NK-92 (cell line): Measurements from ENCODE around the gene TTC7B.

Experiments used
- DNase-seq: peaks from one replicate; lab custom pipeline; 2025; ENCODE audit not compliant: unreplicated experiment; lab: John Stamatoyannopoulos, UW

The TTC7B gene

DNA sequence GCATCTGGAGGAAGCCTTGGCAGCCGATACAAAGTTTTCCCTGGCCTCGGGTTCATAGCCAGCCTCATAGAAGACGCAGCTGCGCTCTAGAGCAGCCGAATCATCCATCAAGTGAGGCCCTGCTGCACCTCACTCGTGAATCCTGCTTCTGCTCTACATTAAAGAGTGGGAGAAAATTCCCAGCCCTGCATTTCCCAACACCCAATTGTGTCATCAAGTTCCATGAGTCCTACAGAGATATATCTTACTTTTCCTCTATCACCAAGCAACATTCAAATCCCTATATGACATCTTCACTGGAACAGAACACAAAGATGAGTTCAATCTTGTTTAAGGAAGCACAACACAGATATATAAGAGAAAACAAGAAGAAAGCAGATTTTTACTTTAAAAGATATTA is 139.3 kb downstream of the TTC7B start:
- DNase-seq: no peak

DNA sequence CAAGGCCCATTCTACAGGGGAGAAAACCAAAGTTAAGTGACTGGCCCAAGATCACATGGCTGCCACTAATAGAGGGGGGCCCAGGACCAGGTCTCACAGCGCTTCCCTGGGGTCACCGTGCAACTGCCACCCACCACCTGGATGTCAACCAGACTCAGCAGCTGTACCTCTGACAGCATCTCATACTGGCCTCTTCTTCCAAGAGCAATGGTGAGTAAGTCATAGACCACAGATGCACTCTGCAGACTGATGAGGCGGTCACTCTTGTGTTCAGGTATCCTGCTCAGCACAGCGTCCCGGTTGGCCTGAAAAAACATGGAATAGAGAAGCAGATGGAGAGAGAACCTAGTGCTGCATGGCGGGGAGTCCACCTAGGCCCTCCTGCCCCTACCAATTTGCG is 139.9 kb downstream of the TTC7B start:
- DNase-seq: no peak

DNA sequence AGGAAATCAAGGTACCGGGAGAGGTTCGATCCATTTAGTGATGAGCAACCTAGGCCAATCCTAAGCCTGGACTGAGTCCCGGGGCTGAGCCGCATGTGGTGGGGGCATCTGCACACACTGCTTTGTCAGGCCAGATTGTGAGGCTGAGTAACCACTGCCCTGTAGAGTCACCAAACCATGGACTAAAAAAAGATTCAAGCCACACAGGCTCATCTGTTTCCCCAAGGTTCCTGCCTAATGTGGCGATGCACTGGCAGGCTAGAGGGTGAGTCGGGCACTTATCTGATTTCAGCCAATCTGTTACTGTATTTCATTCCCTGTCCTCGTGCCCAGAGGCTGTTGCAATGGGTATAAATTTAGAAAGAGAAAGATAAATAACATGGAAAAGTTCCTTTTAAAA is 140.8 kb downstream of the TTC7B start:
- no peak for DNase-seq

DNA sequence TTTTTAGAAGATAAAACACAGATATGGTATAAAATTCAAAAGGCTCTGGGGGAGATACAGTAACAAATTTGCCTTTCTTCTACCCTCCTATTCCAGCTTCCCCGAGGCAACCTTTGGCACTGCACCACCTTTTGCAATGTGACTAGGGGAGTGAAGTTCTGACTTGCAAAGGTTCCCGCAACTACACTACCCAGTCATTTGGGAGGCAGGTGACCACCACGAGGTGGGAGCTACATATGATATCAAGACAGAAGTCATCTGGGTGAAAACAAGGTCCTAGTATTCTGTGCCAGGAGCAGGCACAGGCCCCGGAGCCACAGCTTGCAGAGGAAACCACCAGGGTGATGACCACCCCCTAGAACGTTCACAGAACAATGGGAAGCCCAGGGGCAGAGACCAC is 141.5 kb downstream of the TTC7B start:
- no peak for DNase-seq

DNA sequence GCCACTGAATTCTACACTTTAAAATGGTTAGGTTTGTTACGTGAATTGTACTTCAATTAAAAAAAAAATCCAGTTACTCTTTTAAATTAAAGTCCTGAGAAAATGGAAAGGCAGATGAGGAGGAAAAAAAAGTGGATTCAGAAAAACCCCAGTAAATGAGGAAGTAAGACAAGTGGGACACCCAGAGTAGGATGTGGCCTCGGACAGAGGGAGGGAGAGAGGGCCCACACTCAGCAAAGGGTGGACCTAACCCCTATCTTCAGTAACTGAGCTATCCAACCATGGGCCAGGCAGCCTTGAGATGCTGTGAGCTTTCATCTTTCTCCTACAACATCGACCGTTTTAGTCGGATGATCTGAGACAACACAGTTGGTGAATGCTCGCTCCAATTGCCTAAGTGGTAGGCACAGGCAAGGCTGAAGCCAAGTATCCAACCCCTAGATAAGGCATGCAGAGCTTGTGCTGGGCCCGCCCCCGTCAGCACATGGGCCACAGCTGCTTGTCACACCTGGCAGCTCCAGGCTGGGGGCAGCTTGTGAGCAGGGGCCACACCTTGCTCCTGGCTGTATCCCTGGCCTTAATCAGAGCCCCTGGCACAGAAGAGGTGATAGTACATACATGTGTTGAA is 142.1 kb downstream of the TTC7B start:
- no peak for DNase-seq

DNA sequence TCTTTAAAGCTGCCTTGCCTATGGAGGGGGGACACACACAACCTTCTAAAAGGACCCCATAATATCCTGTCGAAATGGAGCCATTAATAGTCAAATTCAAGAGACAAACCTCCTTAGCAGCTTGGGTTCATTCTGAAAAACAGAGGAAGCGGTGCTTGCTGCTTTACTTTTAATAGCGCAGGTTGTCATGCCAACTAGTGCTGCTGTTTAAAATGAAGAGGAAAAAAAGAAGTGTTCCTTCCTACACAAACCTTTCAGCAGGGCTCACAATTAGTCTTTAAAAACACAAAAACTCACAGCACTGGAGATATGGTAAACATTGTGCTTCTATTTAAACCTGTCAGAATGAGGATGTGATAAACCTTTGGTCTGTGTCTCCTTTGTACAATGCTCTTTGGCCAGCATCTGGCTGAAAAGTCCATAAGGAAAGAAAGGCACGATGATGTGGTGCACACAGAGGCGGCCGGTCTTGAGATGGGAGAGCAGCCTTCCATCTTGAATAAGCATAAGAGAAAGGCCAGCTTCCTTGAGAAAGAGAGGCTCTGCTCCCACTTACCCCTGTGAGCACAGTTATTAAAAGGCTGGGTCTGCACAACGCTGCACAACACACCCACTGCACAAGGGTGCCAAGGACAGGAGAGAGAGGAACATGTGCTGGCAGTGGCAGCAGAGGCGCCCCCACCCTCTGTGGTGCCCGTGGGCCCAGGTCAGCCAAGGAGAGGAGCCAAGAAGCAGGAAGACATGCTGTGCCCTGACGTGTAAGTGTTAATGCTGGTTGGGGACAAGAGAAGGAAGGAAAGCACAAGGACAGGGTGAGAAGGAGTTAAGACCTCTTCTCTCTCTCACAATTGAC is 144.6 kb downstream of the TTC7B start:
- DNase-seq: no peak

DNA sequence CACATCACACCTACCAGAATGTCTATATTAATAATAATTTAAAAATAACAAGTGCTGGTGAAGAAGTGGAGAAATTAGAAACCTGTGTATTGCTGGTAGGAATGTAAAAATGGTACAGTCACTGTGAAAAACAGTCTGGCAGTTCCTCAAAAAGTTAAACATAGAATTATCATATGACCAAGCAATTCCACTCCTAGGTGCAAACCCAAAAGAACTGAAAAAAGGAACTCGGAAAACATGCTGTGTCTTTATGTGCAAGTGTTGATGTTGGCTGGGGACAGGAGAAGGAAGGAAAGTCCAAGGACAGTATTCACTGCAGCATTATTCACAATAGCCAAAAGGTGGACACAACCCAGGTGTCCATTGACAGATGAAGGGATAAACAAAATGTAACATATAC is 146.5 kb downstream of the TTC7B start:
- DNase-seq: no peak

DNA sequence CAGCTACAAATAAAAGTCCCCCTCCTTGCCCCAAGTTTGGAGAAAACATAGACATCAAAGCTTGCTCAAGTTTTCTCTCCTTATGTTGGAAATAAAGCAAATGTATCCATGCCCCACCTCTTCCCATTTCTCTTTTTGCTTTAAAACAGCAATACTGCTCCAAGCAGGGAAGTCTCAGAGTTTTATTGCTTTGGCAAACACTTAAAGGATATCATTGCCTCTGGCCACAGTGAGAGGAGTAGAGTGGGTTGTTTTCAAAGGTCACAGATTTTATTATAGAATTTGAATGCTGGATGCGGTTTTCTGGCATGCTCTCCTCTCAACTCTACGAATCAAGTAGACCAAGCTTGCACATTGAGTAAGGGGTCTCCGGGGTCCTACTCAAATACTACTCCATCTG is 149.7 kb downstream of the TTC7B start:
- no peak for DNase-seq

DNA sequence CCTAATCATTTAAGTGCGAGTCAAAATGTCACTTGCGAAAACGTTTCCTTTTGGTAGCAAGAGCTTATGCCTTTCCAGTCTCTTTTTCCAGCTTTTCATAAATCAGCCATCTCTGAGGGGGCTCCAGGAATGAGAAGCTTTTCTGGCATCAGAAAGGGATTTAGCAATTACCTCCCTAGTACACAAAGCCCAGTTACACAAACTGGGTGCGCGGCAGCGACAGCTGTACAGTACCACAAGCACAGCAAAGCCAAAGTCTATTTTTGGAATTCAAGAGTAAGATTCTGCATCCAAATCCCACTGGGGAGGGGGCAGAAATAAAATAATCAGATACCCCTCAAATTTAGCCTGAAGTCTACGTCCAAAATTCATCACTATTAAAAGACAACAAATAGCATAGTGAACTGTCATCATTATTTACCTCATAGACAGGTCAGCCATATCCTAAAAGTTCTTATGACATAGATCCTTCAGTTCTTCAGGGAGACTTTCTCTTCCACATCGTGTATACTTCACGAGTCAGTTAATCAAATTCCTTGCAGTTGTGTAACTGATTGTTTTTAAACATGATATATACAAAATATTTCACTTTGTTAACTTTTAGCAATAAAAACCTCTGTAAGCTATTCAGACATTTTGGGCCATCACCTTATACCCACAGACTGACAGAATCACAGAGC is 150.8 kb downstream of the TTC7B start:
- no peak for DNase-seq

DNA sequence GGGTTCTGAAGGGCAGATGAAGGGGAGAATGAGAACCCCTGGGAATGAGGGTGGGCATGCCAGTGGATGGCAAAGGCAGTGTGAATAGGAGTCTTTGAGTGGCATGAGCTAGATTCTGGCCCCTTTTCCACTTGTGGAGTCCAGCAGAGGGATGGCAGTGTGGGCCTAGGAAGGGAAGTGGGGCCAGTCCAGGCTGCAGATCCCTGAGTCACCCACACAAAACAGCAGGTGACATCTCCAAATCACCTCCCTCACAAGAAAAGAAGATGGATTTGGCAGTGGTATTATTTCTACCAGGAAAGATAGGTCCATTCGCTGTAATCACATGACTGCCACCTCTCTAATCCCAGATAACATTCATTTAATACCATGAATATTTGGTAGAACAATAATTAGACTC is 151.3 kb downstream of the TTC7B start:
- no peak for DNase-seq

DNA sequence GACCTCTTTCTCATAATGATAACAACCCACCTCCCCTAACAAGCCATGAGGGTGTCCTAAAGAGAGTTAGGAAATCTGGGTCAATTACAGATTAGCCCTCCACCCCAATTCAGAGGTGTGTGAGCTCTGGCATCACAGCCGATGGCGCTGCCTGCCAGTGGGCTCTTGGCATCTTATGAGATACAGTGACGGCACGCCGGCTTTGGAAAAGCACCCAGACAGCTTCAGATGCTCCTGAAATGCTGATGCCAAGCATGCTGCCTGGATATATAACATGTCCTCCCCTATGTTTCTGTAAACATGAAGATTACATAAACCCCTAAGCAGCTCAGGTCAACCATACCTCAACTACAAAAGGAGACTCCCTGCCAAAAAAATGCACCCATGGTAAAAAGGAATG is 152.6 kb downstream of the TTC7B start:
- DNase-seq: no peak

DNA sequence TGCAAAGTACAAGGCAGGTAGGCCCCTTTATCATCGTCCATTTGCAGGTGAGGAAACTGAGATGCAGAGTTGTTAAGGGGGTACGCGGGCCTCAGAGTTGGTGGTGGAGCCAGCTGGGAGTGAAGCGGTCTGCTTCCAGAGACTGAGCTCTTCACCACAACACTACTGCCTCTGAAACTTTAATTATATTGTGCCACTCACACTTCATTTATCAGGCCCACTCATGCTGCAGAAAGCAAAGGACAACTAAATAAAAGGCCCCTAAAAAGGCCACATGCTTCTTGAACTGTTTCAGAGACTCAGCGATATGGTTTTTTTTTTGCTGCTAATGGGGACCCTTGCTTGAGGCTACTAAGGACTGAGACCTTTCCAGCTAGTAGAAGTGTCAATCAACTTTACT is 153.1 kb downstream of the TTC7B start:
- DNase-seq: no peak

DNA sequence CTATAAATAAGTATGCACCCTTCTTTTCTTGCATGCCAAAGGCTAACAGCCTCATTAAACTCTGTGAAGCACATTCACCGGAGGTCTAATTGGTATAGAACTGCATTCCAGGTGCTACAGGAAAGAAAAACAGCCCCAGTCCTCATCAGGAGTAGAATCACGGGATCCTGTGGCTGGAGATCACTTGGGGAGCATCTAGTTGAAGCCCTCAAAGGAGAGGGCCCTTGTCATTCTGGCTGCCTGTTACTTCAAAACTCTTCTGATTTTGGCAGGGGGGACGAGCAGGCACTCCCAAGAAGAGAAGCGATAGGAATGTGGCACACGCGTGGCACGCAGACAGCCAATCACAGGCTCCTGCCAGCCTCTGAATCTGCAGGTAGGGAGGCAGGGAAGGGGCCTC is 154.4 kb downstream of the TTC7B start:
- no peak for DNase-seq

DNA sequence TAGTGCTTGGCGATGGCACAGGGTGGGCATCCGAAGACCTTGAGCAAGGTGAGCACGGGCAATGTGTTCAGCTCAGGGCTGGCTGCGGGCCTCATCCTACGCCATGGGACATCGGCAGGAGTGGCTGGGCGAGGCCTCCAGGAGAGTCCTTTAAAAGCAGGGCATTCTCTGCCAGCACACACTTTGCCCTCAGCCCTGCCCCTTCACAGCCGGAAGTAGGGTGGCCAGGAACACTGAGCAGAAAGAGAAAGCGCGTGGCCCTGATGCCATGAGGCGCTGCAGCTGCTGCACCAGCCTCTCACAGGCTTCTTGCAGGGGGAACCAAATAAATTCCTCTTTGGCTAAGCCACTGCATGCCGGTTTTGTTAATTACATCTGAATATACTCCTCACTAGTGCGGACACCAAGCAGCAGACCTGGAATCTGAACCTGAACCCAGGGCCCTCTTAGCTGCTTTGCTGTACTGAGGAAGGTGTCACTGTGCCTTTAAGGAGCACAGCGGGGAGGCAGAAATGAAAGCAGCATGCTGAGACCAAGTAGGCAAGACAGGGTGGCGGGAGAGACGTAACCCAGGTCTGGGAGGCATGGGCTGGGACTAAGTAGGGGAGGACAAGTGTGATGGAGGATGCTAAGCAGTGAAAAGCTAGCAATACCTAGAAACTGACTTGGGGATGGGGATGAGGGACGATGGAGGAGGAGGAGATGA is 155.2 kb downstream of the TTC7B start:
- DNase-seq: no peak

DNA sequence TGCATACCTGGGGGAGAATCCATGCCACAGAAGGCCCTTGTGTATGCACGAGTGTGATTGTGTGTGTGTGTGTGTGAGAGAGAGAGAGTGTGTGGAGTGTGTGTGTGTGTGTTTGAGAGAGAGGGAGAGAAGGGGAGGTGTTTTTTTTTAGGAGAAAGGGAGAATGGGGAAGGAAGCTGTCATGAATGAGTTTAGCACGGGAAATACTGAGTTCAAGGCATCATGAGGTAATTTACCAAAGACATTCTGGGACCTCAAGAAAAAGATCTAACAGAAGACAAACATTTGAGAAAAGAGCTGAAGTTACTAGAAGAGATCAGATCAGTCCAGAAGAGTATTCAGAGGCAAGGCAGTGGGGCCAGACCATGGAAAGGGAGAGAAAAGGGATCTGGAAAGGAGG is 157.1 kb downstream of the TTC7B start:
- no peak for DNase-seq

DNA sequence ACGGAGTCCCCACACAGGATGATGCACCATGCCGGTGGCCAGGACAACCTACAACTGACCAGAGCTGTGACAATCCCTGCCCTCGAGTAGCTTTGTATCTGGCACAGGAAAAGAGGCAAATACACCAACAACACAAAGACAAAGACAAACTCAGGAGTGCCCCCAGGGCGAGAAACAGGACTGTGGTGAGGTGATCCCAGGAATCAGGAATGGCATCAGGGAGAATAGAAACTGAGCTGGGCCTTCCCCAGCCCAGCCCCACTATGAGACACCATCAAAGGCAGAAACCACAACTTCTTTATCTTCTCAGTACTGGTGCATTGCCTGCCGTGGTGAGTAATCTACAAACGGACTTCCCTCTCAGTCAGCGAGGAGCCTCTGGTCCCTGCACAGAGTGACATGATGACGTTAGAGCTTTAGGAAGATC is 157.7 kb downstream of the TTC7B start:
- DNase-seq: no peak

DNA sequence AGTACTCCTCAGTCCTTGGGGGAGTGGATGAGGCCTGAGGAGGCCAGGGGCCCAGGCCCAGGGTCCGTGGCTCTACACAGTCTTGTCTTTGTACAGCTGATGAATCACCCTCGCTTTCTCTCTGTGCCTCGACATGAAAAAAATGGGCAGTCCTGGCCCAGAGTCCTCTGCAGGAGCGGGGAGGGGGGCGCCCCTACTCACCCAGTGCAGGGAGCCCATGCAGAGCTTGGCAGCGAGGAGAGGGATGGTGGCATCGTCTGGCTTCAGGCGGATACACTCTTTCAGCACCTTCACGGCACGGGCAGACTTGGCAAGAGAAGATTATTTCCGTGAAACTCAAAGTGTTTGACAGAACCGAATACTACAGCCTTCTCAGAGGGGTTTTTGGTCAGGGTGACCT is 159.3 kb downstream of the TTC7B start:
- DNase-seq: no peak

DNA sequence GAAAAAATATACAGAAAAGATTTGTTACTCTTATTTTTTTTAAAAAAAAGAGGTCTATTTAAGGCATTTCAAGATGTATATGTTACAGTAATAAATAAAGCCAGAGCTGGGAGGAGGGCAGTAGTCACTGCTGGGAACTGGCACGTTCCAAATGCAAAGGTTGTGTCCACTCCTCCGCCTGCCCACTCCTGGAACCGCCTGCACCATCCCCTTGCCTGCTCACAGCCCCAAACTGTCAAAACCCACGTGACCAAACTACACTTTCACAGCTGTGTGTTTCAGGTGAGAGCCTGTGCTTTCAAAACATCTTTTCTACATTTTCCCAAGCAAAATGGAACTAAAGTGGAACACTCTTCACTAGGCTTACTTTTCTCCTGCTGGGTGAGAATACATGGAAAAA is 160.4 kb downstream of the TTC7B start:
- DNase-seq: no peak

DNA sequence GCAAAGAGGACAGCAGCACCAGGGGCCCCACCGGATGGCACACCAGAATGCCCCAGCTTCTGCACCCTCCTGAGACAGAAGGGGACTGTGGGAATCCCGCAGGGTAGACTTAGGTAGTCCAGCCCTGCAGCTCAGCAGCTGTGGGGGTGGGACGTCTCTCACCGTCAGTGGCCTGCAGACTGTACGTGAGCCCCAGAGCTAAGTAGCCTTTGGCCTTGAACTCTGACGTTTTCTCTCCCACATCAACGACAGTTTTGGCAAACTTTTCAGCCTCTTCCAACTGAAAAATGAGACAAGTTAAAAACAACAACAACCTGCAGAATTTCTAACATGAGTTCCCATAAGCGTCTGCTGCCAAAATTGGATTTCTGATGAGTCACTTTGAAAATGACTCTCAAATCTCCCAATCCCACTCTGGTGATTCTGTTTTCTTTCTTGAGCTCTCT is 161.4 kb downstream of the TTC7B start:
- DNase-seq: no peak

DNA sequence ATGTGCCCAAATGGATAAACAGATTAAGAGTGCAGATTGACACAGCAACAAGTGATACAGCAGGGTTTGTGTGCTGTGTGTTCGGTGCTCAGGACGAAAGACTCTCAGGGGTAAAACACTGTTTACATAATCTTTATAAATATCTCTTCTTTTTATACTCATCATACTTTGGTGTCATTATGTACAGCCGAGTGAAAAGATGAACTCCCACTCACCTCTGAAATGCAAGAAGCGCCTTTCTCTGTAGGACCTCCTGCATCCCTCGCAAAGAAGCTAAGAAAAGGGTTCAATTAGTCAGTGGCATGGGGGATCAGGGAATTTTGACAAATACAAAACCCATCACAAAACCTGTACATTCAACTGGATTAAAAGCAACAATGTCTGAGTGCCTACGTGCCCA is 163.6 kb downstream of the TTC7B start:
- DNase-seq: no peak

DNA sequence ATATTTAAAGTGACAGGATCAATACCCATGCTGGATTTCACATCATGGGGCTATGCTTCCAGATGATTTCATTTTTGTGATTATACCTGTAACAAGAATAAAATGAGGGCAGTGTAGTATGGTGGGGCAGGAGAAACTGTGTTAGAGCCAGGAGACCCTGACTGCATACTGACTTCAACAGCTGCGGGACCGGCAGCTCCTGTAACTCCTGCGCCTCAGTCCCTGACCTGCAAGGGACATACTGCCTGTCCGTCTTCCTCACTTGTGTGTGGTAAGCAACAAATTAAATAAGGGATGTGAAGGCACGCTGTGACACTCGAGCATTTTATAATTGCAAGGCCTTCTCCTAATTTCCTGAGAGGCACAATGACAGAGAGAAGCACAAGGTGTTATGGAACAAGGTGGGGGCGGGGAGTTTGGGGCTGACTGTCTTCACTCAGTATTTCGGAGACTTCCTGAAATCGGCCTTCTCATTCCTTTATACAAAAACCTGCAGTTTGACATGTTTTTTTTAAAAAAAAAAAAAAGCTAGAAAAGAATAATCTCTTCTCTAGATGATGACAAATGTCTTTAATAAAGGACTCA is 164.2 kb downstream of the TTC7B start:
- DNase-seq: no peak
